ENCODE data around the gene NLRP10. TPM values are rescaled to one million over a fixed set of nuclear protein-coding genes. Genes with fewer than 3 reads are reported as not detected.

NLRP10 gene
- total and polyA plus RNA-seq, 2 experiments from 2014 or later, result 13.5 to 19.7 TPM

DNA sequence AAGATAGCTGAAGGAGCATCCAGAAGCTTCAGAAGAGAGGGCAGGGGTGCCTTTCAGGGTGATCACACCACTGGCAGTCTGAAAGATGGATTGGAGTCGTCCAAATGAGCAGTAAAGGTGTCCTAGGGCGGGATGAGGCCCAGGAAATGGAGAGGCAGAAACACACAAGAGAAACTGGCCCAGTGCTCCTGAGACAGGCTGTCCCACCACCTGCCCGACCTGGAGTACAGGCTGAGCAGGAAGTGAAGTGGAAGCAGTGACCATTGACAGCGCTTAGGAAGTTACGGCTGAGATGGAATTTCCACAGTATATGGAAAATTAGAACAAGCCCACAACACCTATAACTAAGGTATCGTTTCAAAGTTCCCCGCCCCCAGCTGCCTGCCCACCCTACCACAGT lies 37.9 kb upstream of the NLRP10 start:
- H3K4me2 ChIP-seq (ENCODE audit: unreplicated experiment), result no peak overlapping the region
- H3K27ac ChIP-seq, result no peak overlapping the region
- no peak overlapping the region for H2AFZ ChIP-seq
- TF ChIP-seq EZH2phosphoT487 (IDR thresholded peaks at IDR 0.05; ENCODE audit: insufficient read depth, low read depth) (no peak), EZH2 (IDR thresholded peaks at IDR 0.05; ENCODE audit: insufficient read depth, poor library complexity, severe bottlenecking) (no peak)
- no peak overlapping the region for H3K4me3 ChIP-seq
- H3F3A ChIP-seq (ENCODE audit: insufficient read depth), result peaks cover 37% of the 10 kb centered on the region
- in situ Hi-C loops (cut with MboI), result loop anchor here (25.0 kb wide), 1 partner anchor 559 kb away; no protein-coding TSS in a partner anchor
- H3K9ac ChIP-seq, result no peak overlapping the region
- H3K4me1 ChIP-seq (ENCODE audit: insufficient read depth), result no peaks in the 10 kb centered on the region
- 60 to 63% methylated on average over 7 of the region's 7 CpGs for WGBS, 2 experiments (ENCODE audit: low coverage in 1 of 2, low lambda C conversion rate in 2 of 2, missing lambda C conversion rate in 2 of 2)
- H4K20me1 ChIP-seq (ENCODE audit: insufficient read depth), result no peaks in the 10 kb centered on the region
- no peaks in the 10 kb centered on the region for H3K79me2 ChIP-seq (ENCODE audit: insufficient read depth)
- no peak for DNase-seq
- H3K9me3 ChIP-seq (ENCODE audit: low read depth), result no peaks in the 10 kb centered on the region
- H3K27me3 ChIP-seq (replicated peaks; ENCODE audit: insufficient read depth), result no peaks in the 10 kb centered on the region
- H3K9me2 ChIP-seq (ENCODE audit: insufficient read depth), result no peaks in the 10 kb centered on the region
- peaks cover 16% of the 10 kb centered on the region for H3K36me3 ChIP-seq (ENCODE audit: low read depth)

DNA sequence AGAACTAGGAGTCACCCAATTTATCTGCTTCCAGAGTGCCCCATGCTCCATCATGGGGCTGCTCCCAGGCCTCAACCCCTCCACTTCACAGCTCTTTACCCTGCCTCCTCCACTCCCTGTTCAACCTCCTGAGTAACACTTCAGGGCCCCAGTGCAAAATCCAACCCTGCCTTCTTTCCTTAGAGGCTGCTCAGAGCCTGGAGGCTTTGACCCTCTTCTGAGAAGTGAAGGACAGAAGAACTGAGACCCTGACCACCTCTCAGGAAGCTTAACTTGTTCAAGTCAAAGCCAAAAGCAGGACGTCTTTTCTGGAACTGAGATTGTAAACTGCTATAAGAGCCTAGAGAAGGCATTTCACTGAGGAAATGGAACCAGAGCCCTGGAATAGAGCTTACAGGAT lies 37.4 kb upstream of the NLRP10 start:
- Histone ChIP-seq H3K4me2 (ENCODE audit: unreplicated experiment) (no peak overlapping the region), H3K36me3 (ENCODE audit: low read depth) (peaks cover 21% of the 10 kb centered on the region), H3K4me3 (no peak overlapping the region), H4K20me1 (ENCODE audit: insufficient read depth) (no peaks in the 10 kb centered on the region), H3F3A (ENCODE audit: insufficient read depth) (peaks cover 42% of the 10 kb centered on the region), H3K79me2 (ENCODE audit: insufficient read depth) (no peaks in the 10 kb centered on the region), H3K9ac (no peak overlapping the region), H3K9me2 (ENCODE audit: insufficient read depth) (no peaks in the 10 kb centered on the region), H3K4me1 (ENCODE audit: insufficient read depth) (no peaks in the 10 kb centered on the region), H3K27me3 (replicated peaks; ENCODE audit: insufficient read depth) (no peaks in the 10 kb centered on the region), H3K27ac (no peak overlapping the region), H2AFZ (no peak overlapping the region), H3K9me3 (ENCODE audit: low read depth) (no peaks in the 10 kb centered on the region)
- in situ Hi-C loops (cut with MboI), result loop anchor here (25.0 kb wide), 1 partner anchor 560 kb away; no protein-coding TSS in a partner anchor
- 0 to 13% methylated on average over 1 of the region's 1 CpG for WGBS, 2 experiments (ENCODE audit: low coverage in 1 of 2, low lambda C conversion rate in 2 of 2, missing lambda C conversion rate in 2 of 2)
- no peak for DNase-seq
- TF ChIP-seq EZH2phosphoT487 (IDR thresholded peaks at IDR 0.05; ENCODE audit: insufficient read depth, low read depth), result no peak
- no peak for TF ChIP-seq EZH2 (IDR thresholded peaks at IDR 0.05; ENCODE audit: insufficient read depth, poor library complexity, severe bottlenecking)

DNA sequence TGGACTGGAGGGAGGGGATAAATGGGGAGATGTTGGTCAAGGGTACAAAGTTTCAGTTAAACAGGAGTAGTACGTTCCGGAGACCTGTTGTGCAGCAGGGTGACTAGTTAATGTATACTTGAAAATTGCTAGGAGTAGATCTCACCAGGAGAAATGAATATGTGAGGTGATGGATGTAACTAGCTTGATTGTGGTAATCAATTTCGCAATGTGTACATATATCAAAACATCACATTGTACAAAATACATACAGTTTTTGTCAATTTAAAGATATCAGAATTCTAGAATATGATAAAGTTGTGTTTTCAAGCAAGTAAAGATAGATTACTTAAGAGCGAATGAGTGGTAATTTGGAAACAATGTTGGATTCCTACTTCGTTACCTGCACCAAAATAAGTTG lies 35.1 kb upstream of the NLRP10 start:
- DNase-seq, result no peak
- Histone ChIP-seq H3K27ac (no peak overlapping the region), H3K4me1 (ENCODE audit: insufficient read depth) (no peaks in the 10 kb centered on the region), H3K4me3 (no peak overlapping the region), H3F3A (ENCODE audit: insufficient read depth) (peaks cover 63% of the 10 kb centered on the region), H4K20me1 (ENCODE audit: insufficient read depth) (no peaks in the 10 kb centered on the region), H3K36me3 (ENCODE audit: low read depth) (peaks cover 43% of the 10 kb centered on the region), H3K9me3 (ENCODE audit: low read depth) (no peaks in the 10 kb centered on the region), H3K4me2 (ENCODE audit: unreplicated experiment) (no peak overlapping the region), H3K9me2 (ENCODE audit: insufficient read depth) (no peaks in the 10 kb centered on the region), H3K79me2 (ENCODE audit: insufficient read depth) (no peaks in the 10 kb centered on the region), H3K27me3 (replicated peaks; ENCODE audit: insufficient read depth) (no peaks in the 10 kb centered on the region), H3K9ac (no peak overlapping the region), H2AFZ (no peak overlapping the region)
- 75 to 77% methylated on average over 5 of the region's 5 CpGs for WGBS, 2 experiments (ENCODE audit: low coverage in 1 of 2, low lambda C conversion rate in 2 of 2, missing lambda C conversion rate in 2 of 2)
- in situ Hi-C loops (cut with MboI), result loop anchor here (25.0 kb wide), 1 partner anchor 562 kb away; no protein-coding TSS in a partner anchor
- TF ChIP-seq EZH2phosphoT487 (IDR thresholded peaks at IDR 0.05; ENCODE audit: insufficient read depth, low read depth) (no peak), EZH2 (IDR thresholded peaks at IDR 0.05; ENCODE audit: insufficient read depth, poor library complexity, severe bottlenecking) (no peak)

DNA sequence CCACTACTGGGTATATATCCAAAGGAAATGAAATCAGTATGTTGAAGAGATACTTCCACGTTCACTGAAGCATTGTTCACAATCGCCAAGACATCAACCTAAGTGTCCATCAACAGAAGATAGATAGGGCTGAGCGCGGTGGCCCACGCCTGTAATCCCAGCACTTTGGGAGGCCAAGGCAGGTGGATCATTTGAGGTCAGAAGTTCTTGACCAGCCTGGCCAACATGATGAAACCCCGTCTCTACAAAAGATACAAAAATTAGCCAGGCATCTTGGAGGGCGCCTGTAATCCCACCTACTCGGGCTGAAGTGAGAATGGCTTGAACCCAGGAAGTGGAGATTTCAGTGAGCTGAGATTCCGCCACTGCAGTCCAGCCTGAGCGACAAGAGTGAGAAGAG lies 34.5 kb upstream of the NLRP10 start:
- no peak overlapping the region for H3K9ac ChIP-seq
- 81 to 82% methylated on average over 10 of the region's 10 CpGs for WGBS, 2 experiments (ENCODE audit: low coverage in 1 of 2, low lambda C conversion rate in 2 of 2, missing lambda C conversion rate in 2 of 2)
- in situ Hi-C loops (cut with MboI), result loop anchor here (25.0 kb wide), 1 partner anchor 563 kb away; no protein-coding TSS in a partner anchor

More for the DNA sequence above, 34.5 kb upstream of the NLRP10 start:
- H3K79me2 ChIP-seq (ENCODE audit: insufficient read depth), result no peaks in the 10 kb centered on the region
- H2AFZ ChIP-seq, result no peak overlapping the region
- H3F3A ChIP-seq (ENCODE audit: insufficient read depth), result peaks cover 65% of the 10 kb centered on the region
- H3K27ac ChIP-seq, result no peak overlapping the region
- no peaks in the 10 kb centered on the region for H3K4me1 ChIP-seq (ENCODE audit: insufficient read depth)
- H3K36me3 ChIP-seq (ENCODE audit: low read depth), result peaks cover 49% of the 10 kb centered on the region
- H4K20me1 ChIP-seq (ENCODE audit: insufficient read depth), result no peaks in the 10 kb centered on the region
- H3K9me3 ChIP-seq (ENCODE audit: low read depth), result no peaks in the 10 kb centered on the region
- TF ChIP-seq EZH2 (IDR thresholded peaks at IDR 0.05; ENCODE audit: insufficient read depth, poor library complexity, severe bottlenecking), result no peak
- TF ChIP-seq EZH2phosphoT487 (IDR thresholded peaks at IDR 0.05; ENCODE audit: insufficient read depth, low read depth), result no peak
- no peak overlapping the region for H3K4me2 ChIP-seq (ENCODE audit: unreplicated experiment)
- no peak overlapping the region for H3K4me3 ChIP-seq
- no peaks in the 10 kb centered on the region for H3K27me3 ChIP-seq (replicated peaks; ENCODE audit: insufficient read depth)
- H3K9me2 ChIP-seq (ENCODE audit: insufficient read depth), result no peaks in the 10 kb centered on the region
- no peak for DNase-seq

All from GM23248 (cell line).